HS-5 (cell line): ENCODE measurements around the gene SLIT3.

Experiments used
- DNase-seq: peaks from one replicate; pipeline ENCODE4 v3.0.0-alpha.2; 2012; ENCODE audit warnings: low read depth

Gene SLIT3

DNA sequence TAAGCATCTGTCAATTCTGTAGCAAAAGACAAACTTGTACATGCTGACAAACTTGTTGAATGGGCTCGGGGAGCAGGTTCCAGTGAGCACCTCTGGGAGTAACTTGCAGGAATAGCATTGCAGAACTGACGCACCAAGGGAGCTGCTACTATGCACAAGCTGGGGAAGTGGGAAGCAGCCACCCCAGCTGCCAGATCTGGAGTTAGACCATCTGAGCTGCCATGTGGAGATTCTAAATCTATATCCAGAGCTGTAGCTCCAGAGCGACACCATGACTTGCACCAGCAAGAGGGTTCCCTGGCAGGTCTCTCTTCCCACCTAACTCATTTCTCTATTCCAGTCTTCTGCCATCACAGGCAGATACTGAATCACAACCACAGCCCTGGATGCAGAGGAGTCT is 375.8 kb downstream of the SLIT3 start:
- no peak for DNase-seq

DNA sequence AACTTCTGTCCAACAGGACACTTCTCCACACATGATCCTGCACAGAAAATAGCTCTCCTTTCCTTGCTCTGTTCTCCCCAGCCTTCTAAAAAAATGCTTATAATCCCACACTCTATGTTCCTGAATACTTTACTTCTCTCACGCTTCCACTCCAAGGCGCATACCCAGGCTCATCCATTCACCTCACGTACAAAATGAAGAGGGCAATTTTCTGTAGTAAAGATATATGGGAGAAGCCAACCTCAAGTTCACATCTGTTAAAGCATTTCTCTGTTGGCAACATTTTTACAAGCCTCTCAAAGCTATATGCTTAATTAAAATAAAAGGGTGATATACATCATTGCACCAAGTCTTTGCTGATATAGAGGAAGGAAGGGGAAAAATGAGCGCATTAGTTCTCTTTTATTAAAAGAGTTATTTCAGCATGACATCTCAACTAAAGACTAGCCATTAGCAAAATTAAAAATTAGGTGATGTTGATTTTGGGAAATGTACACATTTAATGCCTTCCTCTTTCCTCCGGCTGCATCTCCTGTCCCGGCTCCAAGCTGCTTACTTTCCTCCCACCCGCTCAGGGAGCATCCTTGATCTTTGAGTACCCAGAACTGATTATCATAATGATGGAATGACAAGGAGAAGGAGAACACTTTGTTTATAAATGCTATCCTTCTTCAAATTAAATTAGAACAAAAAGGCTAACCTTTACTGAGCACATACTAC is 379.6 kb downstream of the SLIT3 start:
- DNase-seq = no peak

DNA sequence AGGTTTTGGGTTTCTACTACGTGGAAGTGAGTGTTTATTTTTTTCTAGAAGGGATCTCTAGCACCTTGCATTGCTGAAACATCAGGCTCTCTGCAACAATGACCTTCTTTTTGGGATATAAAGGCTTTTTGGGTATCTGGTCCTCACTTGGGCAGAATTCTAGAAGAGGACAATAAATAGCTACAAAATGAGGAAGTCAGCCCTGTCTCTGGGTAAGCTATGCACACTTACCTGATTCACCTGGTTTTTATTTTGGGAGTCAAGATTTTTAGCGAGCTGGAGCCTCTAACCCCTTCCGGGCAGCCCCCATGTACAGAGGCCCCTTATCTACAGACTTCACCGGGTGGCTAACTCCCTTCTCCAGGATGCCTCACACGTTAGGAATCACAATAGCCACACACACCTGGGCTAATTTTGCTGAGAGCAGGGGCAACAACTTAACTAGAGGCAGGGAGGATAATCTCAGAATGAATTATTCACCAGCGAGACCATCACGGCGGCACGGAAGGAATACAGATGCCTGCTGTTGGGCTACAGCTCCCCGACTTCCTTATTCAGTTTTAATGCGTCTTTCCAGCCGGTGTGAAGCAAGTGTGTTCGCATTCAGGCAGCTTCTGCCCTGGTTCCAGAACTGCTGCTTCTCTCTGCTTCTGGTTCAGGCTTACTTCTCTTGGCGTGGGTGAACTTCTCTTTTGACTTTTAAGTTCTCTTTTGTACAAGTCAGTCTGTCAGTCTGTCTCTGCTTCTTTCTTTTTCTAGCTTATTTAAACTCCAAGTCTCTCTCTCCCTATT is 380.7 kb downstream of the SLIT3 start:
- DNase-seq = no peak

DNA sequence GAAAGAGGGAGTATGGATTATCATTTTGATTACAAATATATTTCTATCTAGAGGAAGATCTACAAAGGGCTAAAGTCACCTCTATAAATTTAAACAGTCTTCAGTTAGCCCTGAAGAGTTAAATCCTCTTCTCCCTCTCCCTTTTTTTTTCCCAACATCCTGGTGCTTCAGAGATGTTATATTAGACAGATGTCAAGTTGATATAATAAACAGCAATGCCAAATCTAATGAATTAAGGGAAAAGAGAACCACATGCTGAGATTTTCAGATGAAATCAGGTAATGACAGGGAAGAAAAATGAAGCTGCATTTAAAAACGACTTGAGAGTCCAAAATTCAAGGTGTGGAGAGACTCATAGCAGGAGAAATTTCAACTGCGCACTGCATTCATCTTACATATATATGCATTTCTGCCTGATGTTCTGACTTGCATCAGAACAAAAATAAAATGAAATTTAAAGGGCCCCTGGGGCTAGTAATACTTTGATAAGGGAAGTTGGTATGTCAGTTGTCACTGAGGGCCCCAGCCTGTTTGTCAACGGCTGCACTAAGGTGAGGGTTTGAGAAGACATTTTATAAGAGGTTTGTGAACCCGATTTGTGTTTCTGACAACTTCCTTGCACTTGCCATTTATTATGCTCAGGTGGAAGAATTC is 382.9 kb downstream of the SLIT3 start:
- no peak for DNase-seq

DNA sequence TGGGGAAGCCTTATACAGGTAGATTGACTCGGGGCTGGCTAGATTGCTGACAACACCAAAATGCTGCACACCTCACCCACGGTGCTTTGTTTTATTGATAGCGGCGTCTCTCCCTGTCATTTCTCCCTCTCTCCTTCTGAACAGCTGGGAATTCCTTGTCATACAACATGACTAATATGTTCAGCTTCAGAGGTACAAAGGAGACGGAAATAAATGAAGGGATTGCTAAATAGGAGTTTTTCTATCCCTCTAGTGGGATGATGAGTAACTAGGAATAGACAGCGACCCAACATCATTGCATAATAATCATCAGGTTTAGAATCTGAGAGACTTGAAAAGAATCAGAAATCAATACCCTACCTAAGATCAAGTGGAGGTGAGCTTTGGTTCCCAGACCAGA is 384.1 kb downstream of the SLIT3 start:
- peak; percentile 57 for DNase-seq

DNA sequence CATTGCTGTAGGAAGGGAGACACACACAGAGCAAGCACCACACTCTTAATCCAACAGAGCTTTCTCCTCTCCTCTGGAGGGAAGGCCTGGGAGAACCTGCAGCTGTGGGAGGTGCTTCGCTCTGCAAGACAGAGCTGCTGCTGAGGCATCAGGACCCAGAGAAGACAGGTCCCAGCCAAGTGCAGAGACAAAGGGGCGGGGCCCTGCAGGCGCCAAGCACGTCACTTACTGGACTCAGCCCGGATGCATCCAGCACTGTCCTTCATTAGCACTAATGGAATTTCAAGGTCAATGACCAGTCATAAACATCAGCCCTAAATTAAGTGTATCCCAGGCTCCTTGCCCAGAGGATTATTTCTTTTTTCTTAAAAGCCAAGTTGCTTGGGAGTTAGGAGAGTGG is 384.7 kb downstream of the SLIT3 start:
- DNase-seq = no peak

DNA sequence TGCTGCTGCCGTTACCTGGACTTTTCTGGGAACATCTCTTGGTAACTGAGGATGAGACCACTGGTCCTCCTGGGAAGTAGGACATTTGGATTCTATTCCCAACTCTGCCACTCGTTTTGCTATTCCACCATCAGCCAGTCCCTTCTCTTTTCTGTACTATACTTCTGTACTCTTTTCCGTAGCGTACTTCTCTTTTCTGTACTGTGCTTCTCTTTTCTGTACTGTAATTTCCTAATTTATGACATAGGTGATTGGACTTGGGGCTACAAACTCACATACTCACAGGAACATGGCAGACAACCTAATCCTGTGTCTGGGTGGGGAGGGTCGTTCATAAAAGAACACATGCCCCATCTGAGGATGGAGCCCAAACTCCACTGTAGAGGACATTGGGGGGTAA is 386.4 kb downstream of the SLIT3 start:
- no peak for DNase-seq

DNA sequence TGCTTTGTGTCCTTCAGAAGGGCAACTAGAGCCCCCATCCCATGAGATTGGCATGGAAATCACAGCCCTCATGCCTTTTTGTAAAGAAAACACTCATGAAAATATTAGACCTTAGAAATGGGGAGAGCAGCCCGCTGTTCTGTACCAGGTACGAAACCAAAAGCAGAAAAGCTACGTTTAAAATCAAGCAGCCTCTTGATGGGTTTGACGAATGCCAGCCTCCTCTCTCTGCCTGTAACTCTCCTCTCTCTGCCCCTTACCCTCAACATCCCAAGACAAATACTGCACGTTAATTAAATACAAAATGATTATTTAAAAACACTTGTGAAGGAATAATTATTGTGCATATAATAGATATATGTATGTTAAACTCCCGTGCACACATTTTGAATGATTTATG is 390.1 kb downstream of the SLIT3 start:
- no peak for DNase-seq

DNA sequence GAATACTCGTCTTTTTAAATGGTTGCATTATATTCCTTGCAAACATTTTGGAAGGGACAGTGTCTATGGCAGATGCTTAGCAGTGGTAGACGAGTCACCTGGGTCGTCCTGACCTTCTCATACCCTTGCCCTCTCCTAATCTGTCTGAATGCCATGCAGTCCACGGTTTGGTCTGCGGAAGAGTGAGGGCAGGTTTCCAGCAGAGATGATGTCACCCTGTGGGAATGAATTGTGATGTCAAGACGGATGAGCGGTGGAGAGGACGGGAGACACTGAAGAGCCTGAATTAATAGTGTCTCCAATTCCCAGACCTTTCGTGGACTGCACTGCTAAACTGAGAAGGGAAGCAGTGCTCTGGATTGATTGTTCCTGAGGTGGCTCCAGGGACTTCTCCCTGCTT is 392.7 kb downstream of the SLIT3 start:
- DNase-seq = no peak

DNA sequence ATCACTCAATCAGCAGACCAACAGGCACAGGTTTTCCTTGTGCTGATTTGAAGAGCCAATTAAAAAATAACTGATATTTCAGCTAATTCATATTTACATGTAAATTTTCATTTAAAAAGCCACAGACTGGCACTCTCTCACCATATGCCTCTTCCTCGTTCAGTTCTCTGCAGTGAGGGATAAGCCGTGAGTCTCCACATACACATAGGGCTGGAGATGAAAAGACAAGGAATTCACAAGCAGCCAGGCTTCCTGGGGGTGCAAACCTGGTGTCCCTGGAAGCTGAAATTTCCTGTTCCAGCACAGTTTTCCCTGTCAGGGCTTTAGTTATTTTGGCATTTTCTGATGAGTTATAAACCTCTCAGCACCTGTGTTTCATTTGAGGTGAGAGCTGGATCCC is 397.9 kb downstream of the SLIT3 start:
- DNase-seq = no peak

DNA sequence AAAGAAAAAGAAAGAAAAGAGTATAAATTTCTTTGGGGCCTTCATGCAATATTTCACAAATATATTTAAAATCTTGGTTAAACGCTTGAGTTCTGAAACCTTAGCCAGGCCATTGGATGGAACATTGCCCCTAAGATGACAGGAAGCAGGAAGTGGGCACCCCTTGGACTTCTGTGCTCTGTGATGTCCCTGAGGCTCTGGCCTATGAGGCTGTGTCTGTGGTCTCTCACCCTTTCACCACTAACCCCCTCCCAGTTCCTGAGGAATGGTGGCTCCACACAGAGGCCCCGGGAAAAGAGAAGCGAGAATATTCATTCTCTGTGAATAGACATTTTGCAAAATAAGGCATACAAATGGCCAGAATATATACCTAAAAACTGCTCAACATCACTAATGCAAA is 401.3 kb downstream of the SLIT3 start:
- no peak for DNase-seq

DNA sequence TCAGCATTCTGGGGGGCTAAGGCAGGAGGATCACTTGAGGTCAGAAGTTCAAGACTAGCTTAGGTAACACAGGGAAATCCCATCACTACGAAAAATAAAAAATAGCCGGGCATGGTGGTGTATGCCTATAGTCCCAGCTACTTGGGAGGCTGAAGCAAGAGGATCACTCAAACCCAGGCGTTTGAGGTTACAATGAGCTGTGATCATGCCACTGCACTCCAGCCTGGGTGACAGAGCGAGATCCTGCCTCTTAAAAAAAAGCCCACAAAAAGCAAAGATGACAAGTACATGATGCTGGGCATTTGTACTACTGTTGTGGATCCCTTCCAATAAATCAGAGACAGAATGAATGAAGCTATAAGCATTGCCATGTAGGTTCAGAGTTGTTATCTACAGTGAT is 401.7 kb downstream of the SLIT3 start:
- no peak for DNase-seq

DNA sequence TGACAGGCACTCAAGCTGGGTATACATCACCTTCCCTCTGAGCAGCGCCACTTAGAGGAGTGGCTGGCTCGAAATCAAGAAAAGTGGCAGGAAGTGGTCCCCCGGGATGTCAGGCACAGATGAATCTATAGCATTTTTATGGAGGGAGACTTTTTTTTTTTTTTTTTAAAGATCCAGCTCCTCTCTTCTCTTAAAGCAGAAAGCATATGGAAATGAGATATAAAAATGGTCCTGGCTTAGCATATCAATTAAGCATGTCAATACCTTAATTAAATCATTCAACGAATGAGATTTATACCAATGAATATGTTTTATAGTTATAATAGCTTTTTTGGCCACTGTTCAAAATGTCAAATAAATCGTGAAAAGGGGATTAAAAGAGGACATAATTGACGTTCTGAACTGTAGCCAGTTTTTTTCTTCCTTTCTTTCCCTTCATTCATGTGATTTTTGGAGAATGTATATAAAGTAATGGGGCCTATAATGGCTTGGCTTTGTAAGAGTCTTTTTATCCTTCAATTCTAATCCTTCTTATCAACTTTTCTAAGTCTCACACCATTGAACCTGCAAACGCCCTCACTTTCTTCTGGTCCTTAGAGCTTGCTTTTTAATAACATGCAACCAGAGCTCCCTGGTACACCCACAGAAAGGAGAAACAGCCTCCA is 402.6 kb downstream of the SLIT3 start:
- DNase-seq = no peak

DNA sequence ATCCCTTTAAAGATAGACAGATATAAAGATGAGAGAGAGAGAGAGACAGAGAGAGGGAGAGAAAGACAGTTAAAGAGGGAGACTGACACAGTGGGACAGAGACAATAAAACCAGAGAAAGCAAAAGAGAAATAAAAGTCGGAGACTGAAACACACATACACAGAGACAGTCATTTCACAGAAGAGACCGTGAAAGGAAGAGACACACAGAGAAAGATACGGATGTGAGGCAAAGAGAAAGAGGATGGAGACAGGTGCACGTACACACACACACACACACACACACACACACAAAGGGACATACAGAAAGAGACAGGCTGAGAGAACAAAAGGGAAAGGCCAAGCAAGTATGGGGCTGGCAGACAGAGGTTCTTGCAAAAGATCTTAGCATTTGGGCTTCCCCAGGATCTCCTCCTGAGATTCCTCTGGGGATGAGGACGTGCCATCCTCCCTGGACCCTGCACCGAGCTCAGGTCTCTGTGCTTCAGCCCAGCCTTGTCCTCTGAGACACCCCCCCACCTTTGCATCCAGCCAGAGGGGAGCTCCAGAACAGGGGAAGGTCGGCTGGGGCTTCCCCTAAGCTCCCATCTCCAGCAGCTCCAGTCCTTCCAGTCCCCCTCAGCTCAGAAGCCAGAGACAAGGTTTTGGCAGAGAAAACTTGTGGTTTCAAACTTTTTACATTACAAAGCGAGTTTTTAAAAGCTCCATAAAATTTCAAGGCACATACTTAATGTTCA is 403.4 kb downstream of the SLIT3 start:
- no peak for DNase-seq

DNA sequence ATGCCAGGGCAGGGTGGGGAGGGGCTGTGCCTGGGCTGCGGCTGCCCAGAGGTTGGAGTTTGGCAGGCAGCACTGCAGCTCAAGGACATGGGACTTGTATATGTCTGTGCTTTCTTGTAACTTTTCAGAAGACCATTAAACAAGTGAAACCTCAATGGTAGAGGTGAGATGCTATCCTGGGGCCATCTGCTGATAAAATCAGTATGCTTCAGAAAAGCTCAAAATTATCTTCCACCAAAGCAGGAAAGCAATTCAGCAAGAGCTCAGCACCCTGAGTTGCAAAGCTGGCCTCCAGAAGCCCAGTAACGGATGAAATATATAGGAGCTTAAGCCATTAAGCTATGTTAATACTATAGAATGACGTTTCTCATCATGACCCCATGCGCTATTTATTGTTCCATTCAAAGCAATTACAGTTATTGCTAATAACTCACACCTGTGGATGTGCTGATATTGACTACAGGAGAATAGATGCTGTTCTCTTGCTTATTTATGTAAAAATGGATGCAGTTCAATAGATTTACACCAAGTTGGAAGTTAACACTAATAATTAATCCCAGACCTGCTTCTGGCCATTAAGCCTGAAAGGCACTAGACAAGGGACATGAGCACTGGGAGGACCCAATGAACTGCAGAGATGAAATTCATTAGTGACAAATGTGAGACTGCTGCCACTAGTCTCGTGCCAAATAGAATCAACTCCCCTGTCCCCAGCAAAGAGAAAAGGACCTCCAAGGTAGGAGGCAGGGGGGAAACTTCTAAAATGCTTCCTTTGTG is 405.5 kb downstream of the SLIT3 start:
- no peak for DNase-seq

DNA sequence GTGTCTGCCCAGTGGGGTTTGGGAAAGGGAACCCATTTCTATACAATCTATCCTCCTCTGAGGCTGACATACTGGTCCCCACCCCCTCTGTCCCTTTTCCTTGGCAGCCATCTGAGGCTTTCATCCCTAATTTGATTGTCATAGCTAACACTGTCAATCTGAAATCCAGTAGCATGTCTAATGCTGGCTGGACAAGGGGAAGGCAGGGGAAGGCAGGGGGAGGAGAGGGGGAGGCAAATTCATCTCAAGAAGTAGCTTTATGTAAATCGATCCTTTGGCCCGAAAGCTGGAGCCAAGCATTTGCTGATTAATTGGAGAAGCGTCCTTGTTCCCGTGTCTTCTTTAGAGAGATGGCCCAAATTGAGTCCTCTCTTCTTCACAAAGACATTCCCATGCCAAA is 407.7 kb downstream of the SLIT3 start:
- no peak for DNase-seq

DNA sequence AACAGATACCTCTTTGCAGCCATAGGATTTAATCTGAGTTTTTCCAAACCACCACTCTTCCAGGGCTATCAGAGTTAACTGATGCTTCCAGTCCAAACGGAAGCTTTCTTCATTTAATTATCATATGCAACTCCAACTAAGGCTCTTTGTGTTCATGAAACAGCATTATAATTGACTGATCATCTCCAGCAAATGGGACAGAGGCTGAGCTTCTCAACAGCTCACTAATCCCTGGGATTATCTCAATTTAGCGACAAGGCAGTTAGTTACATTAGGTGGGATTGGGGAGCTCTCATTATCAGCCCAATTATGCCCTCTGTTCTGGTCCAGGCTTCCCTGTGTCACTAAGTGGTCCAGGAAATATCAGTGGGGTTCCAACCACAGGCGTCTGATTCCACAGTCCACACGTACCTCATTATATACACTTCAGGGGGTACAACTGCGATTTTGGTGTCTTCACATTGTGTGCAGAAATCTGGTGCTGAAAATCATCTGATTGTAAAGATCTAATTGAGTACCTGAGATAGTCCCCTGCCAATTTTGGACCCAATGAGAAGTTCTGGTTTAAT is 408.2 kb downstream of the SLIT3 start:
- DNase-seq = no peak

DNA sequence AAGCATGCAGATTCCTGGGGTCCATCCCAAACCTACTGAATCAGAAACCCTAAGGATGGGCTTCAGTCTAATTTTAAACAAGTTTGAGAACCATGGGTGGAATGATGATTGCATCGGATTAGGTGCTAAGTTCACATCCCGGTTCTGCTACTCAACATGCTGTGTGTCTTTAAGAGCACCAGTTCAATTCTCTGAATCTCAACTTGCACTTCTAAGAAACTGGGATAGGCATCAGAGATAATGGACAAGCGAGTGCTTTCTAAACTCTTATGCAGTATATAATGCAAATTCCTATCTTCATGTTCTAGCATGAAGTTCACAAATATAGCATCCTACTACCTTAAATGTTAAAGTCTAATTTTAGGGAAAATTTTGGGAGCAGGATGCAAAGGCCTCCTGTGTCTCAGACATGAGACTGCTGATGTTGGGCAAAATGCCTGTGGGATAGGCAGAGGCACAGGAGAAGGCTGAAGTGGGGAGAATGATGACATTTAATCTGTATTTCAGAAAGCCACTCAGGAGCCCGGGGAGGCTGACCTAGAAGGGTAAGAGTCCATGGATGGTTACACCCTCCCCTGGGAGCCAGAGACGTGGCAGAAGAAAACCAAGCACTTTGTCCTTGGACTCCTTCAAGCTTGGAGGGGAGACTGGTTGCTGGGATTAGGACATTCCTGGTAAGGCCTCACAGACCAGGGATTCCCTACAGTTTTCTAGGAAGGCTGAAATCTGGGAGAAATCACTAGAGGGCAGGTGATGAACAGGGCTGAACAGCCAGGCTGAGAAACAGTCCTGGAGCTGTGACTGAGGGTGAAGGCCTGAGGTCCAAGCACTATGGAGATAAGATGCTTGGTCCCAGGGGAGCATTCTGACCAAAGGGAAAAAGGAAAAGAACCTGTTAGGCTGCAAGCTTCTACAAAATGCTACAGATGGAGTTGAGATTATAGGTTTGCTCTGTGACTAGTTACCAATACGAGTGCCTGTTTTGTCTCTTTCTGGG is 409.8 kb downstream of the SLIT3 start:
- DNase-seq = no peak

DNA sequence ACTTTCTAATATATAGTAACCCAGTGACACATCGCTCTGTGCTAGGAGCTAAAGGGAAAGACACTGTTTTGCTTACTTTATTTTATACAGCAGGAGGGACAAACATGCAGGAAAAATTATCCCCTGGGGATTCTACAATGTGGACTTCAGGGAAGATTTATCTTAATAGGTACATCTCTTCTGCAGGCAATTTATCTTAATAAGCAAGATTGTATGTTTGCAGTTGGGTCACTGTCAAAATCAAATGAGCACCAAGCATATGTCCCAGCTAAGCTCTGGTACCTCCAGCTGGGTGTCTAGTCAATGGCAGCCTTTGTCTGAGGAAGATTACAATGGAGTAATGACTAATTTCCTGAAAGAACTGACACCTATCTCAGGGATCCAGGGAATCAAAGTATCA is 411.9 kb downstream of the SLIT3 start:
- no peak for DNase-seq

DNA sequence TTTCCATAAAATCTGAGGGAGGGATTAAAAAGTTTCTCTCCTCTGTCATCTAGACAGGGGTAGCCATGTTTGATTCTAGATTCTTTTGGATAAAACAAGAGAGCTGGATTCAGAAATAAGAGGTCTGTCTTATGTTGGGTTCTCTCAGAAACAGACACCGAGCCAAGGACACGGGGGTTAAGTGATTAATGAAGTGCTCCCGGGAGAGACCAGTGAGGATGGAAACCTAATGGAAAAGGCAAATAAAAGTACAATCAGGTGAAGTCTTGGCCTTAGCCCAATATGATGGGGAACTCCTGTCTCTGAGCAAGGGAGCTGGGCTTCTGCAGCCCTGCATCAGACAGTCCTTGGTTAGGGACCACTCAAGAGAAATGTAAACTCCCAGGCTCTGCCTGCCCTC is 413.0 kb downstream of the SLIT3 start:
- no peak for DNase-seq
